ENCODE results near the gene PAX9. TPM values are rescaled to one million over a fixed set of nuclear protein-coding genes. Genes with fewer than 3 reads are reported as not detected.
A peak's percentile ranks its signal among the peaks of the same experiment; 100 is the strongest.

Gene PAX9
- total and polyA plus RNA-seq, 2 of the 13 experiments (the other 11 are each of a cell fraction or from before 2014, with no cell fraction given), result 0.03 TPM; not detected in 1

DNA sequence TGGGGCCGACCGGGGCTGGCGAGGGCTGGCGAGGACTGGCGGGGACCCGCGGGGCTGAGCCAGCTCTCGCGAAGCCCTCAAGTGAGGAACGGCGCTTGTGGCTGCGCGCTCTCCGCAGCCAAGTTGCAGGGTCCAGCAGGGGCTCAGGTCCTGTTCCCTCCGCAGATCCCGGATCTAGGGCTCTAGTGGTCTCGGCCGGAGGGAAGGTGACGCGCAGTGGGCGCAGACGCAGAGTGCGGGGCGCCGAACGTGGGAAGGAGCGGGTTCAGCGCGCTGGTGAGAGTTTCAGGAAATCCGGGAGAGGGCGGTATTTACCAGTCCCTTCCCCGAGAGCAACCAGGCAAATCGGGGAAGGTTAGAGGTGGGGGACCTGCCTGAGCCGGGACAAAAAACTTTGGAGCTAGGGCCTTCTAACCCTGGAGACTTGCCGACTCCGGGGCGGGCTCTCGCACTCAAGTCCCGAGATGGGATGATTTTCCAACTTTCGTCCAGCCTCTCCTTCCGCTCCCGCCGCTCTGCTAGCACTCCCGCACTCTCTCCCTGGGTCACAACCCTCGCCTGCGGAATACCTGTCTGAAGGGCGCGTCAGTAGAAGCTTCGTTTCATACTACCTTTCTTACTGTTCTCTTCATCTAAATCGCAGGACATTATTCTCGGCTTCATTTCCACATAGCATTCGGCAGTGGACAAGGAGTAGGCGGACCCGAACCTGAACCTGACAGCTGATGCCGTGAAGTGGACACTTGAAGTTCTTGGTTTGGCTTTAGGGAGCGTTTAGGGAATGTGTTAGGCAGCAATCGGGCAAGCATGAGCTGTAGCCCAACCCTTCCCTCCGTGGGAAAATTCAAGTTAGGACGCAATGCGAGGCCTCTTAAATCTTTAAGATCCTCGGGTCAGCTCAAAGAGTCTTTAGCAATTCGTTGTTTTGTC lies 13.6 kb upstream of the PAX9 start (continued):
- TF ChIP-seq ZNF460 (CRISPR knock-in tag; IDR thresholded peaks at IDR 0.05; ENCODE audit: borderline replicate concordance), result no peak
- TF ChIP-seq HNRNPLL (IDR thresholded peaks at IDR 0.05; ENCODE audit: low read depth, low read length, poor library complexity, severe bottlenecking), result peak; percentile 98

DNA sequence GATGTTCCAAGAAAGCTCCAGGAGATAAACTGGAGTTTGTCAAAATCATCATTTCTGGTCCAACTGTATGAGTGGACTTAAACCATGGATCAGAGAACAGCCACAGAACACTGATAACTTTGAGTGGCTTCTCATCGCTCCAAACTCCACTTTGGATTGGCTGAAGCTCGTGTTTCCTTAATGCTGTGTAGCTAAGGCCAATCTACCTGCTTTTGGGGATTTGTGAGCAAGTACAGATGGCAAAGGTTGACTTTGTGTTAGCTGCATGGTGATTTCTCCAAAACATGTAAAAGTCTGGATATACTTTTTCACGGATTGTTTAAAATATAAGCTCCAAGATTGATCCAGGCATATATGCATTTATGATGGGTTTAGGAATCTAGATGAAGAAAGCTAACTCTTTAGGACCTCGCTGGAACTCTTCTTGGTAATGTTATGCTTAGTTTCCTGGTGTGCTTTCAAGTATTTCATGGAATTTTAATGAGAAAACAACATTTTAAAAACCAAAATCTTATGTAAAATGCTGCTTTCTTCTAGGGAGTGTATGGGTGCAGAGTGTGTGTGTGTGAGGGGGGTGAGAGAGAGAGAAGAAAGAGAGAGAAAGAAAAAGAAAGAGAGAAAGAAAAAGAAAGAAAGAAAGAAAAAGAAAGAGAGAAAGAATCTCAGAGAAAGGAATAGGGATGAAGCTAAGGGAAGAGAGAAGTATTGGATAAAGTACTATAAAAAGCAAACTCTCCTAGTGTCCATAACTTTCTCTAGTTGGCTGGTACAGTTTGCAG lies 11.6 kb upstream of the PAX9 start:
- no peak for TF ChIP-seq REL (CRISPR knock-in tag; conservative IDR thresholded peaks at IDR 0.05)
- TF ChIP-seq, protein P1, sequence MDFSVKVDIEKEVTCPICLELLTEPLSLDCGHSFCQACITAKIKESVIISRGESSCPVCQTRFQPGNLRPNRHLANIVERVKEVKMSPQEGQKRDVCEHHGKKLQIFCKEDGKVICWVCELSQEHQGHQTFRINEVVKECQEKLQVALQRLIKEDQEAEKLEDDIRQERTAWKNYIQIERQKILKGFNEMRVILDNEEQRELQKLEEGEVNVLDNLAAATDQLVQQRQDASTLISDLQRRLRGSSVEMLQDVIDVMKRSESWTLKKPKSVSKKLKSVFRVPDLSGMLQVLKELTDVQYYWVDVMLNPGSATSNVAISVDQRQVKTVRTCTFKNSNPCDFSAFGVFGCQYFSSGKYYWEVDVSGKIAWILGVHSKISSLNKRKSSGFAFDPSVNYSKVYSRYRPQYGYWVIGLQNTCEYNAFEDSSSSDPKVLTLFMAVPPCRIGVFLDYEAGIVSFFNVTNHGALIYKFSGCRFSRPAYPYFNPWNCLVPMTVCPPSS (IDR thresholded peaks at IDR 0.05), result peak; percentile 57; the same call in 1 of the 2 replicates
- ChIA-PET CTCF (ENCODE audit: low intra/inter-chr PET ratio, low total read pairs) (interaction anchor here (4.2 kb wide), 1 partner anchor 292 kb away, joined by 39 read pairs; no protein-coding TSS in a partner anchor), POLR2A (no interaction called here)
- H2AFZ ChIP-seq (ENCODE audit: low read length), result no peak overlapping the region
- ATAC-seq, result no peak
- H4K20me1 ChIP-seq (ENCODE audit: insufficient read depth, low read length), result no peaks in the 10 kb centered on the region
- no peaks in the 10 kb centered on the region for H3K79me2 ChIP-seq (ENCODE audit: insufficient read depth, low read length)
- H3K4me3 ChIP-seq (replicated peaks in 1 of 3; ENCODE audit: insufficient read depth in 1 of 3, low read depth in 2 of 3, low read length in 3 of 3), result no peak overlapping the region
- intact Hi-C loops (cut with micrococcal nuclease; ENCODE audit: unreplicated experiment), result loop anchor here (5.0 kb wide), 1 partner anchor 387 kb away; no protein-coding TSS in a partner anchor
- H3K36me3 ChIP-seq (replicated peaks in 1 of 2; ENCODE audit: control insufficient read depth in 1 of 2, insufficient read depth in 2 of 2, low read length in 2 of 2), result no peaks in the 10 kb centered on the region
- no peak overlapping the region for H3K9ac ChIP-seq (ENCODE audit: insufficient read depth, low read depth, low read length)
- in situ Hi-C loops (cut with HindIII; ENCODE audit: extremely low pct_ligation_motif_present, low pct_unique_long_range_greater_than_20kb), result loop anchor here (5.0 kb wide), 2 partner anchors 287 to 502 kb away; no protein-coding TSS in a partner anchor
- FAIRE-seq, result no peak
- peaks cover 12% of the 10 kb centered on the region for H3K4me1 ChIP-seq (ENCODE audit: insufficient read depth, low read length)
- peaks cover 14 to 57% of the 10 kb centered on the region in 2 experiments for H3K27me3 ChIP-seq (ENCODE audit: control insufficient read depth in 1 of 2, insufficient read depth in 2 of 2, low read length in 2 of 2)
- no peak overlapping the region for H3K27ac ChIP-seq (ENCODE audit: extremely low read length, insufficient read depth, low read length)
- H3K4me2 ChIP-seq (ENCODE audit: low read depth, low read length), result no peak overlapping the region
- WGBS (ENCODE audit: low lambda C conversion rate), result 10% methylated on average over 4 of the region's 4 CpGs
- H3K9me3 ChIP-seq (ENCODE audit: low read length), result no peaks in the 10 kb centered on the region
- BruUV-seq (replicated peaks), result no TSS peak
- no peak for DNase-seq (ENCODE audit: low spot score)

Measured in HepG2 (cell line).